ENCODE measurements around the gene DDX10.

DNA sequence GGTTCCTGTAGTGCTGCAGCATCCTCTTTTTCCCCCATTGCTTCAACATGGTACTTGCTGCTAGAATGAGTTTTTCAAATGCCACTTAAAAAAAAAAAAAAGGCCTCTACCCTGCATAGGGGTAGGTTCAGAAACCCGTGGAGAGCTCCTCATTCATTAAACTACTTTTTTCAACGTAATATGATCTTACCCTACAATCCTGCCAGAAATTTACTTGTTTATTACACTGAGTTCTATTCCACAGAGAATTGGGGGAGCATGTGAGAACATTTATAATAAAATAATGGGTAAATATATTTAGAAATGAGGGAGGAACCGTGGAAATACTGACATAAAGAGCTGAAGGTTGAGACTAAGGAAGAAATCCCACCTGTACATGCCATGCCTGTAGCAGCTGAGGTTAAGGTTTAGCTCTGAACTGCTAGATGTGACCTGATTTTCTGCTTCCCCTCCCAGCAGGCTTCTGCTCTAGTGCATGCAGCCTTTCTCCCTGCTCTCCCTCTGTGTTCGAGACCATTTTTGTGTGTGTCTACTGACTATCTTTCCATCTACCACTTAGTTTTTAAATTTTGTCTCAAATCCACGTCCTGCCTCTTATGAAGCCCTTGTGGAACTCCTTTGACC lies 225.7 kb downstream of the DDX10 start:
- TF ChIP-seq GATA2 (IDR thresholded peaks at IDR 0.05; ENCODE audit: low read depth, low read length) (no peak), GATA3 (IDR thresholded peaks at IDR 0.05; ENCODE audit: low read depth, low read length) (no peak)

Data from SH-SY5Y (cell line).